Measurements from ENCODE around the gene MARCHF3. TPM values are rescaled to one million over a fixed set of nuclear protein-coding genes. Genes with fewer than 3 reads are reported as not detected.

MARCHF3 gene
- total and polyA plus RNA-seq, 2 donors (not counting 1 experiment from before 2014, with no cell fraction given): 8.6 to 11.6 TPM

DNA sequence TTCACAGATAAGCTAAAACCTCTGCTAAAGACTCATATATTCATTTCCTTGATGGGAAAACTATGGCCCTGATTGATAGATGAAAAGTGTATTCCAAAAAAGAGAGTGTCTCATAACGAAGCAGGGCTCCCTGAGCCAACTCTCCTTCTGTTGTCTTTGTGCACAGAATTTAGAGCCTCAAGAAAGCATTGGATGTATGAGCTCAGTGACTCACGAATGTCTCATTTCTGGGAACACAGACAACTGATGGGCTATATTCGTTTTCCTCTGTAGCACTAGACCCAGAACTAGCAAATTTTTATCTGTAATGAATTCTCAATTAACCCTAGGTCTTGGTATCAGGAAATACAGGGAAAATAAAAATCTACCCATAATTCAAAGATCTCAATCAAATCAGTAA lies 165.1 kb downstream of the MARCHF3 start:
- no peaks in the 10 kb centered on the region for H3K9me3 ChIP-seq (ENCODE audit: control insufficient read depth, insufficient read depth, low read depth, low read length)
- no peak overlapping the region for H3K9ac ChIP-seq (ENCODE audit: insufficient read depth, low read length)
- no peak overlapping the region for H3K4me3 ChIP-seq (replicated peaks in 1 of 4; ENCODE audit: control extremely low read depth in 1 of 4, insufficient read depth in 1 of 4, low read depth in 3 of 4, low read length in 4 of 4)
- H3K27ac ChIP-seq (ENCODE audit: insufficient read depth, low read length): no peak overlapping the region
- H4K20me1 ChIP-seq (ENCODE audit: control insufficient read depth, extremely low read depth, insufficient read depth, low read length): no peaks in the 10 kb centered on the region
- H2AFZ ChIP-seq (ENCODE audit: low read length): no peak overlapping the region
- DNase-seq (ENCODE audit: low read depth in 2 of 2): peak; percentile 70 to 72
- no peaks in the 10 kb centered on the region for H3K79me2 ChIP-seq (ENCODE audit: control insufficient read depth, insufficient read depth, low read length)
- H3K36me3 ChIP-seq (ENCODE audit: control insufficient read depth, insufficient read depth, low read length): no peaks in the 10 kb centered on the region
- TF ChIP-seq, protein P1, sequence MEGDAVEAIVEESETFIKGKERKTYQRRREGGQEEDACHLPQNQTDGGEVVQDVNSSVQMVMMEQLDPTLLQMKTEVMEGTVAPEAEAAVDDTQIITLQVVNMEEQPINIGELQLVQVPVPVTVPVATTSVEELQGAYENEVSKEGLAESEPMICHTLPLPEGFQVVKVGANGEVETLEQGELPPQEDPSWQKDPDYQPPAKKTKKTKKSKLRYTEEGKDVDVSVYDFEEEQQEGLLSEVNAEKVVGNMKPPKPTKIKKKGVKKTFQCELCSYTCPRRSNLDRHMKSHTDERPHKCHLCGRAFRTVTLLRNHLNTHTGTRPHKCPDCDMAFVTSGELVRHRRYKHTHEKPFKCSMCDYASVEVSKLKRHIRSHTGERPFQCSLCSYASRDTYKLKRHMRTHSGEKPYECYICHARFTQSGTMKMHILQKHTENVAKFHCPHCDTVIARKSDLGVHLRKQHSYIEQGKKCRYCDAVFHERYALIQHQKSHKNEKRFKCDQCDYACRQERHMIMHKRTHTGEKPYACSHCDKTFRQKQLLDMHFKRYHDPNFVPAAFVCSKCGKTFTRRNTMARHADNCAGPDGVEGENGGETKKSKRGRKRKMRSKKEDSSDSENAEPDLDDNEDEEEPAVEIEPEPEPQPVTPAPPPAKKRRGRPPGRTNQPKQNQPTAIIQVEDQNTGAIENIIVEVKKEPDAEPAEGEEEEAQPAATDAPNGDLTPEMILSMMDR (conservative IDR thresholded peaks at IDR 0.05 in 1 of 2, IDR thresholded peaks at IDR 0.05 in 1 of 2; ENCODE audit: low read depth in 1 of 2, low read length in 2 of 2): no peak
- no peak for TF ChIP-seq EZH2 (IDR thresholded peaks at IDR 0.05; ENCODE audit: low read length, missing control alignments)
- H3K4me1 ChIP-seq (ENCODE audit: control insufficient read depth, extremely low read depth, insufficient read depth, low read length): no peaks in the 10 kb centered on the region
- no peaks in the 10 kb centered on the region for H3K27me3 ChIP-seq (ENCODE audit: control insufficient read depth, insufficient read depth, low read length)
- no peak overlapping the region for H3K4me2 ChIP-seq (ENCODE audit: extremely low read depth, insufficient read depth, low read length)

DNA sequence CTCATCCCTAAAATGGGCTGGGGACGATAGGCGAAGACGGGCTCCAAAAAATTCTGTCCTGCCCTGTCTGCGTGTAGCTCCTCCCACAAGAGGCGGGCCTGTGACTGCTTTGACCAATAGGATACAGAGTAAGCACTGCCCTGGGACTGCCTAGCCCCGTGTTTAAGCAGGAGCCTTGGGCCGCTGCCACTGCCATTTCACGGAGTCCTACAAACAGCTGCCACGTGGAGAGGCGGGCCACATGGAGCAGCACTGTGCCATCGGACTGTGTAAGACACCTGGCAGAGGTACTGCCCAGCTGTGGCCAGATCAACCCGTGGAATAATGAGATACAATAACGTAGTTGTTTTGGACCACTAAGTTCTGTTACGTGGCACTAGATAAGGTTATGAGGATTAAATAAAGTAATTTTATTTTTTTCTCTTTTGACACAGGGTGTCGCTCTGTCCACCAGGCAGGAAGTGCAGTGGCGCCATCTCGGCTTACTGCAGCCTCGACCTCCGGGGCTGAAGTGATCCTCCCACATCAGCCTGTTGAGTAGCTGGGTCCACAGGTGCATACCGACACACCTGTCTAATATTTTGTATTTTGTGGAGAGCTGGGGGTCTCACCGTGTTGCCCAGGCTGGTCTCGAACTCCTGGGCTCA lies 166.2 kb downstream of the MARCHF3 start:
- Histone ChIP-seq H3K36me3 (ENCODE audit: control insufficient read depth, insufficient read depth, low read length) (no peaks in the 10 kb centered on the region), H3K4me2 (ENCODE audit: extremely low read depth, insufficient read depth, low read length) (no peak overlapping the region), H3K9me3 (ENCODE audit: control insufficient read depth, insufficient read depth, low read depth, low read length) (no peaks in the 10 kb centered on the region), H3K27me3 (ENCODE audit: control insufficient read depth, insufficient read depth, low read length) (no peaks in the 10 kb centered on the region), H3K27ac (ENCODE audit: insufficient read depth, low read length) (no peak overlapping the region), H3K79me2 (ENCODE audit: control insufficient read depth, insufficient read depth, low read length) (no peaks in the 10 kb centered on the region), H3K4me1 (ENCODE audit: control insufficient read depth, extremely low read depth, insufficient read depth, low read length) (no peaks in the 10 kb centered on the region), H4K20me1 (ENCODE audit: control insufficient read depth, extremely low read depth, insufficient read depth, low read length) (no peaks in the 10 kb centered on the region), H3K9ac (ENCODE audit: insufficient read depth, low read length) (no peak overlapping the region), H3K4me3 (replicated peaks in 1 of 4; ENCODE audit: control extremely low read depth in 1 of 4, insufficient read depth in 1 of 4, low read depth in 3 of 4, low read length in 4 of 4) (no peak overlapping the region), H2AFZ (ENCODE audit: low read length) (no peak overlapping the region)
- no peak for TF ChIP-seq EZH2 (IDR thresholded peaks at IDR 0.05; ENCODE audit: low read length, missing control alignments)
- TF ChIP-seq, protein P1 (conservative IDR thresholded peaks at IDR 0.05 in 1 of 2, IDR thresholded peaks at IDR 0.05 in 1 of 2; ENCODE audit: low read depth in 1 of 2, low read length in 2 of 2): no peak
- DNase-seq (ENCODE audit: low read depth in 2 of 2): no peak

DNA sequence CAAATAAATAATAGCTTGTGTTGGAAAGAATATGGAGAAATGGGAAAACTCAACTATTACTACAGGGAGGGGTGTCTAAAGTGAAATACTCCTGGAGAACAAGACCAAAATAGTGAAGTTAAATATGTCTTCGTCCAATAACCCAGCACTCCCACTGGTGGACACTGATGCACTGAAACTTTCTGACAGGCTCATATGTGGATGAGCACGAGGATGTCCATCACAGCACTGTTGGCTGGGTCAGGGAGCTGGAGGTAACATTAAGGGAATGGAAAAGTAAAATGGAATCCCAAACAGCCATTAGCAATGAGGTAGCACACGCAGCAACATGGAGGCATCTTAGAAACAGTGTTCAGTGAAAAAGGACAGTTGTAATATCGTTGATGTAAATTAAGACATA lies 167.0 kb downstream of the MARCHF3 start:
- Histone ChIP-seq H3K36me3 (ENCODE audit: control insufficient read depth, insufficient read depth, low read length) (no peaks in the 10 kb centered on the region), H3K4me2 (ENCODE audit: extremely low read depth, insufficient read depth, low read length) (no peak overlapping the region), H3K4me3 (replicated peaks in 1 of 4; ENCODE audit: control extremely low read depth in 1 of 4, insufficient read depth in 1 of 4, low read depth in 3 of 4, low read length in 4 of 4) (no peak overlapping the region), H3K27me3 (ENCODE audit: control insufficient read depth, insufficient read depth, low read length) (no peaks in the 10 kb centered on the region), H3K79me2 (ENCODE audit: control insufficient read depth, insufficient read depth, low read length) (no peaks in the 10 kb centered on the region), H3K27ac (ENCODE audit: insufficient read depth, low read length) (no peak overlapping the region), H3K9me3 (ENCODE audit: control insufficient read depth, insufficient read depth, low read depth, low read length) (no peaks in the 10 kb centered on the region), H3K4me1 (ENCODE audit: control insufficient read depth, extremely low read depth, insufficient read depth, low read length) (no peaks in the 10 kb centered on the region), H4K20me1 (ENCODE audit: control insufficient read depth, extremely low read depth, insufficient read depth, low read length) (no peaks in the 10 kb centered on the region), H2AFZ (ENCODE audit: low read length) (no peak overlapping the region), H3K9ac (ENCODE audit: insufficient read depth, low read length) (no peak overlapping the region)
- no peak for DNase-seq (ENCODE audit: low read depth in 2 of 2)
- TF ChIP-seq, protein P1 (conservative IDR thresholded peaks at IDR 0.05 in 1 of 2, IDR thresholded peaks at IDR 0.05 in 1 of 2; ENCODE audit: low read depth in 1 of 2, low read length in 2 of 2): no peak
- TF ChIP-seq EZH2 (IDR thresholded peaks at IDR 0.05; ENCODE audit: low read length, missing control alignments): no peak

Measured in fibroblast of lung (primary cell).